ENCODE data around the gene MARCHF2.

MARCHF2 gene

DNA sequence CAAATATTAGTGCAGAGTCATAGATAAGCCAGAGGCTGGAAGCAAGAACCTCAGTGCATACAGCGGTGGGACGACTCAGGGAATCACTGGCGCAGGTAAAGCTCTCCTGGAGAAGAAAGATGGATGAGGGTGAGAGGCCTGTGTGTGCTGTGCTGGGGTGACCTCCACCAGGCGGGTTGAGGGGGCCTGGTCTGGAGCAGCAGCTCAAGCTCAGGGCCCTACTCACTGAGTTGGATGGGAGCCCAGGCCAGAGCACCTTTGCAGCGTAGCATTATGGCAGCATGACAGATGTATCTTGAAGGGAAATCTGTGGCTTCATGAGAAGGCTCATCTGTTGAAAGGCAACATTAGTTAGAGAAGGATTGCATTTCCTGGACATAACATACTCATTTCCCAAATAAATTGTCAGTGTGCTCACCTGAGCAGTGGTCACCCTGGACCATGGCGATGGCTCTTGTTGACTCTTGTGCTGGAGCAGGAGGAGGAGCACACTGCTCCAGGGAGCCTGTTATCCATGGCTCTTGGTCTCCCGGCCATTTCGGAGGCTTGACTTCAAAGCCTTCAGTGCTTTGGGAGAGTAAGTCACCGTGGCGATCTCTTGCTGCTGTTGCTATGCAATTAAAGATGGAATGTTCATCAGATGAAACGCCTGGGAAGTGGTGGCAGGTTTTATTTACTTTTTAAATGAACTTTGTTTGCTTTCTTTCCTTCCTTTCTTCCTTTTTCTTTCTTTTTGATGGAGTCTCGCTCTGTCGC is 56.7 kb downstream of the MARCHF2 start:
- Histone ChIP-seq H3K4me2 (ENCODE audit: low read length, poor library complexity, severe bottlenecking) (no peak overlapping the region), H3K4me3 (ENCODE audit: insufficient read depth in 1 of 2, low read depth in 1 of 2, low read length in 2 of 2) (no peak overlapping the region), H3K23ac (ENCODE audit: low read length in 2 of 2) (no peak overlapping the region), H2BK12ac (ENCODE audit: low read length in 2 of 2) (no peak overlapping the region), H3K79me1 (replicated peaks; ENCODE audit: low read length, poor library complexity, severe bottlenecking) (peaks cover 27% of the 10 kb centered on the region), H3K18ac (ENCODE audit: low read depth in 1 of 2, low read length in 2 of 2) (no peak overlapping the region), H3K9ac (ENCODE audit: low read length) (no peak overlapping the region), H2AFZ (ENCODE audit: low read depth, low read length) (no peak overlapping the region), H3K27me3 (ENCODE audit: control insufficient read depth in 1 of 2, insufficient read depth in 1 of 2, low read length in 2 of 2) (no peaks in the 10 kb centered on the region), H3K36me3 (ENCODE audit: control insufficient read depth in 1 of 2, insufficient read depth in 2 of 2, low read depth in 1 of 2, low read length in 2 of 2) (peaks cover 60 to 97% of the 10 kb centered on the region in 2 experiments), H3K14ac (ENCODE audit: low read length in 2 of 2) (no peak overlapping the region), H3K27ac (ENCODE audit: low read length, poor library complexity, severe bottlenecking) (no peak overlapping the region), H3K9me3 (ENCODE audit: control insufficient read depth, low read length) (no peaks in the 10 kb centered on the region), H2BK120ac (ENCODE audit: low read depth, low read length) (no peak overlapping the region), H4K91ac (ENCODE audit: low read length) (no peak overlapping the region), H2BK5ac (ENCODE audit: low read depth, low read length, poor library complexity, severe bottlenecking) (no peak overlapping the region), H4K8ac (ENCODE audit: low read length) (no peak overlapping the region), H3K4ac (ENCODE audit: low read depth in 1 of 2, low read length in 2 of 2) (no peak overlapping the region), H2AK5ac (ENCODE audit: low read length, severe bottlenecking) (no peak overlapping the region), H2BK15ac (ENCODE audit: low read depth, poor library complexity, severe bottlenecking) (no peak overlapping the region), H3K4me1 (ENCODE audit: control insufficient read depth, insufficient read depth, low read depth, low read length) (no peaks in the 10 kb centered on the region)
- 96% methylated on average over 12 of the region's 13 CpGs for WGBS
- DNase-seq, result no peak

GRCh38 chr19:8473648-8474476 is 60.8 kb downstream of the MARCHF2 start:
- no peak overlapping the region for H3K27ac ChIP-seq (ENCODE audit: low read length, poor library complexity, severe bottlenecking)
- no peak overlapping the region for H4K8ac ChIP-seq (ENCODE audit: low read length)
- WGBS, result 94% methylated on average over 6 of the region's 6 CpGs
- H3K18ac ChIP-seq (ENCODE audit: low read depth in 1 of 2, low read length in 2 of 2), result no peak overlapping the region
- no peak overlapping the region for H2BK12ac ChIP-seq (ENCODE audit: low read length in 2 of 2)
- no peak overlapping the region for H2AK5ac ChIP-seq (ENCODE audit: low read length, severe bottlenecking)
- peaks cover 23% of the 10 kb centered on the region for H3K79me1 ChIP-seq (replicated peaks; ENCODE audit: low read length, poor library complexity, severe bottlenecking)
- H3K4me2 ChIP-seq (ENCODE audit: low read length, poor library complexity, severe bottlenecking), result no peak overlapping the region
- H4K91ac ChIP-seq (ENCODE audit: low read length), result no peak overlapping the region
- H2BK15ac ChIP-seq (ENCODE audit: low read depth, poor library complexity, severe bottlenecking), result no peak overlapping the region
- no peak overlapping the region for H3K9ac ChIP-seq (ENCODE audit: low read length)
- no peaks in the 10 kb centered on the region for H3K9me3 ChIP-seq (ENCODE audit: control insufficient read depth, low read length)
- no peak overlapping the region for H3K4me3 ChIP-seq (ENCODE audit: insufficient read depth in 1 of 2, low read depth in 1 of 2, low read length in 2 of 2)
- no peak for DNase-seq
- no peak overlapping the region for H3K23ac ChIP-seq (ENCODE audit: low read length in 2 of 2)
- no peaks in the 10 kb centered on the region for H3K27me3 ChIP-seq (ENCODE audit: control insufficient read depth in 1 of 2, insufficient read depth in 1 of 2, low read length in 2 of 2)
- peaks cover 78 to 91% of the 10 kb centered on the region in 2 experiments for H3K36me3 ChIP-seq (ENCODE audit: control insufficient read depth in 1 of 2, insufficient read depth in 2 of 2, low read depth in 1 of 2, low read length in 2 of 2)
- H2BK5ac ChIP-seq (ENCODE audit: low read depth, low read length, poor library complexity, severe bottlenecking), result no peak overlapping the region
- no peak overlapping the region for H2AFZ ChIP-seq (ENCODE audit: low read depth, low read length)
- H3K4me1 ChIP-seq (ENCODE audit: control insufficient read depth, insufficient read depth, low read depth, low read length), result peaks cover 2% of the 10 kb centered on the region
- H2BK120ac ChIP-seq (ENCODE audit: low read depth, low read length), result no peak overlapping the region
- H3K14ac ChIP-seq (ENCODE audit: low read length in 2 of 2), result no peak overlapping the region
- H3K4ac ChIP-seq (ENCODE audit: low read depth in 1 of 2, low read length in 2 of 2), result no peak overlapping the region

DNA sequence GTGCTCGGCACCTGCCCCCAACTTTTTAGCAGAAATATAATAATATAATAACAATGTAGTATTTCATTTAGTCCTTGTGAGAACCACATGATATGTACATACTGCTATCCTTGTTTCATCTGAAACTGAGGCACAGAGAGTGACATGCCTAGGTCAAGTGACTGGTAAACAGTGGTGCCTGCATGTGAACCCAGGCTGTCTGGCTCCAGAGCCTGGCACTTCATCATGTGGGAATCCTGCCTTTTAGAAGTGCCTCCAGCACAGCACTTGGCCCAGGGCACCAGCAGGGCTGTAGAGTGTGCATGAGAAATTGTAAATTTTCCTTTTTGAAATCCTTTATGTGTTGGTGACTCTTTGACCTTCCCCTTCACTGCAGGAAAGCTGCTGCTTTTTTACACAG is 61.9 kb downstream of the MARCHF2 start:
- Histone ChIP-seq H3K4ac (ENCODE audit: low read depth in 1 of 2, low read length in 2 of 2) (no peak overlapping the region), H3K23ac (ENCODE audit: low read length in 2 of 2) (no peak overlapping the region), H3K9me3 (ENCODE audit: control insufficient read depth, low read length) (no peaks in the 10 kb centered on the region), H2BK12ac (ENCODE audit: low read length in 2 of 2) (no peak overlapping the region), H2BK120ac (ENCODE audit: low read depth, low read length) (no peak overlapping the region), H3K4me1 (ENCODE audit: control insufficient read depth, insufficient read depth, low read depth, low read length) (peaks cover 2% of the 10 kb centered on the region), H2AK5ac (ENCODE audit: low read length, severe bottlenecking) (no peak overlapping the region), H3K79me1 (replicated peaks; ENCODE audit: low read length, poor library complexity, severe bottlenecking) (peaks cover 15% of the 10 kb centered on the region), H3K27me3 (ENCODE audit: control insufficient read depth in 1 of 2, insufficient read depth in 1 of 2, low read length in 2 of 2) (no peaks in the 10 kb centered on the region), H3K27ac (ENCODE audit: low read length, poor library complexity, severe bottlenecking) (no peak overlapping the region), H3K18ac (ENCODE audit: low read depth in 1 of 2, low read length in 2 of 2) (no peak overlapping the region), H4K91ac (ENCODE audit: low read length) (no peak overlapping the region), H3K4me3 (ENCODE audit: insufficient read depth in 1 of 2, low read depth in 1 of 2, low read length in 2 of 2) (no peak overlapping the region), H2BK15ac (ENCODE audit: low read depth, poor library complexity, severe bottlenecking) (no peak overlapping the region), H3K14ac (ENCODE audit: low read length in 2 of 2) (no peak overlapping the region), H3K4me2 (ENCODE audit: low read length, poor library complexity, severe bottlenecking) (no peak overlapping the region), H2BK5ac (ENCODE audit: low read depth, low read length, poor library complexity, severe bottlenecking) (no peak overlapping the region), H2AFZ (ENCODE audit: low read depth, low read length) (no peak overlapping the region), H3K36me3 (ENCODE audit: control insufficient read depth in 1 of 2, insufficient read depth in 2 of 2, low read depth in 1 of 2, low read length in 2 of 2) (peaks cover 77 to 83% of the 10 kb centered on the region in 2 experiments), H4K8ac (ENCODE audit: low read length) (no peak overlapping the region), H3K9ac (ENCODE audit: low read length) (no peak overlapping the region)
- no peak for DNase-seq
- no CpG with 5 or more reads among the region's 1 CpG for WGBS

DNA sequence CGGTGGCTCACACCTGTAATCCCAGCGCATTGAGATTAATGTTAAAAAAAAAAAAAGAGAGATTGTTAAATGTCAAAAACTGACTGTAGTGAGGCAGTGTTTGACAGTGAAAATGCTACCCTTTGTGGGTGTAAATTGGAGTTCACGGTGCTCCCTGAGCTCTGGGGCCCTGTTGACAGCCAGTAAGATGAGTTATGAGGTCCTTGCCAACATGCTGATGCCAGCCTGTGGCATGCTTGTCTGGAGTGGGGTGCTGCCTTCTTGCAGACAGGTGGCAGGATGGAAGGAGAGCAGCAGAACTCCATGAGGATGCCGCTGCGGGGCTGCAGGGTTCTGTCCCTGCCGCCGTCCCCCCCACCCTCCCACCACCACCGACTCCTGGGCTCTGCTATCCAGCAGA is 63.4 kb downstream of the MARCHF2 start:
- H2BK5ac ChIP-seq (ENCODE audit: low read depth, low read length, poor library complexity, severe bottlenecking), result no peak overlapping the region
- 96% methylated on average over 8 of the region's 8 CpGs for WGBS
- no peak overlapping the region for H2BK120ac ChIP-seq (ENCODE audit: low read depth, low read length)
- H2BK12ac ChIP-seq (ENCODE audit: low read length in 2 of 2), result no peak overlapping the region
- no peak overlapping the region for H3K4ac ChIP-seq (ENCODE audit: low read depth in 1 of 2, low read length in 2 of 2)
- H3K23ac ChIP-seq (ENCODE audit: low read length in 2 of 2), result no peak overlapping the region
- peaks cover 10% of the 10 kb centered on the region for H3K79me1 ChIP-seq (replicated peaks; ENCODE audit: low read length, poor library complexity, severe bottlenecking)
- H4K91ac ChIP-seq (ENCODE audit: low read length), result no peak overlapping the region
- no peaks in the 10 kb centered on the region for H3K27me3 ChIP-seq (ENCODE audit: control insufficient read depth in 1 of 2, insufficient read depth in 1 of 2, low read length in 2 of 2)
- no peak overlapping the region for H3K14ac ChIP-seq (ENCODE audit: low read length in 2 of 2)
- no peak overlapping the region for H3K27ac ChIP-seq (ENCODE audit: low read length, poor library complexity, severe bottlenecking)
- H3K4me3 ChIP-seq (ENCODE audit: insufficient read depth in 1 of 2, low read depth in 1 of 2, low read length in 2 of 2), result no peak overlapping the region
- no peak overlapping the region for H2BK15ac ChIP-seq (ENCODE audit: low read depth, poor library complexity, severe bottlenecking)
- no peak overlapping the region for H3K9ac ChIP-seq (ENCODE audit: low read length)
- H2AK5ac ChIP-seq (ENCODE audit: low read length, severe bottlenecking), result no peak overlapping the region
- H4K8ac ChIP-seq (ENCODE audit: low read length), result no peak overlapping the region
- H3K4me1 ChIP-seq (ENCODE audit: control insufficient read depth, insufficient read depth, low read depth, low read length), result peaks cover 4% of the 10 kb centered on the region
- no peaks in the 10 kb centered on the region for H3K9me3 ChIP-seq (ENCODE audit: control insufficient read depth, low read length)
- no peak overlapping the region for H3K4me2 ChIP-seq (ENCODE audit: low read length, poor library complexity, severe bottlenecking)
- H3K36me3 ChIP-seq (ENCODE audit: control insufficient read depth in 1 of 2, insufficient read depth in 2 of 2, low read depth in 1 of 2, low read length in 2 of 2), result peaks cover 75 to 79% of the 10 kb centered on the region in 2 experiments
- no peak for DNase-seq
- no peak overlapping the region for H2AFZ ChIP-seq (ENCODE audit: low read depth, low read length)
- H3K18ac ChIP-seq (ENCODE audit: low read depth in 1 of 2, low read length in 2 of 2), result no peak overlapping the region
